ENCODE results near the gene ZNF678. TPM values are rescaled to one million over a fixed set of nuclear protein-coding genes. Genes with fewer than 3 reads are reported as not detected.

ZNF678 gene
- 4.7 and 6.0 TPM in 2 replicates for total RNA-seq

DNA sequence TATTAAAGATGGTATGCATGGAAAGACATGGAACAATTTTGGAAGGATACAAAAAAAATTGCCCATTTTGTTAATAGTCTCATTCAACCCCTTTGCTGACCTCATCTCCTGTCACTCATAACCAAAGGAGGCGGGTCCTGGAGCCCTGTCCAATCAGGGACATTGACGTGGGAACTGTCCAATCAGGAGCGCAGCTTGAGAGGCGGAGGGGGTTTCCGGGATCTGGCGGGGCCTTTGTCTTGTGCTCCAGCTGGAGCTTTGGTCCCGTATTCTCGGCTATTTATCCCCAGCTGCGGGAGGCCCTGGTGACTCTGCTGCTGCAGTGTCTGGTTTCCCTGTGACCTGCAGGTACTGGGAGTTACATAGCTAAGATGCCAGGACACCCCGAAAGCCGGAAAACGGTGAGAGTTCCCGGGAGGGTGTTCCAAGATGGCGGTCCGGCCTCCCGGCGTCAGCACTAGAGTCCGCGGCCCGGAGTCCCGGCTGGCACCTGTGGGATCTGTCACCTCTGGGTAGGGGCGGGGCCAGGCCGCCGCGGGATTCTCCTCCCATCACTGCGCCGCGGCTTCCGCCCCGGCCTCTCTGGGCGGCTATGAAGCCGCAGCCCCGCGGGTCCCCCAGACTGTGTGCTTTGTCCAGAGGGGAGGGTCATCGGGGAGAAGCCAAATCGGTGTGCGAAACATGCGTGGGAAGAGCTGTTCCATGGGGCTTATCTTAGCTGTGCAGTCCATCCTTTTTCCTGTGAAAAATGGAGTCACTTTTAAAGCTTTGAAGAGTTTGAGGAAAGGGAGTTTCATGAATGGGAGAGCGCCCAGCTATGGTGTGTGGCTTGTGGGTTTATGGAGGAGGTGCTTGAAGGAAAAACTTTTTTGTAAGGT, at the start of gene ZNF678:
Gene ZNF678, plus strand, starts transcription at position 233 of the 878 bp plus-strand sequence. CDS start 87,436 bp downstream, outside the sequence.
- H3K27me3 Mint-ChIP-seq, result peaks cover 23% of the 10 kb centered on the region
- peaks cover 15% of the 10 kb centered on the region for H3K36me3 Mint-ChIP-seq (ENCODE audit: low read depth)
- intact Hi-C loops (cut with micrococcal nuclease), result loop anchor here (1.0 kb wide), 2 partner anchors 21 to 165 kb away; no protein-coding TSS in a partner anchor
- H3K27ac Mint-ChIP-seq, result peak within 1 kb of the TSS; percentile 90
- peak; percentile 94 for DNase-seq
- H3K4me3 Mint-ChIP-seq, result peak within 1 kb of the TSS; percentile 95
- H3K9me3 Mint-ChIP-seq, result peaks cover 6% of the 10 kb centered on the region
- H3K4me1 Mint-ChIP-seq, result peaks cover 14% of the 10 kb centered on the region

GRCh38 chr1:227518876-227519275, 44.5 kb upstream of the ZNF678 start:
- Mint-ChIP-seq H3K9me3 (no peaks in the 10 kb centered on the region), H3K27ac (no peak overlapping the region), H3K4me1 (no peaks in the 10 kb centered on the region), H3K27me3 (peaks cover 2% of the 10 kb centered on the region), H3K4me3 (no peak overlapping the region), H3K36me3 (ENCODE audit: low read depth) (no peaks in the 10 kb centered on the region)
- intact Hi-C loops (cut with micrococcal nuclease), result no loop called here
- no peak for DNase-seq

- Mint-ChIP-seq H3K4me1 (no peaks in the 10 kb centered on the region), H3K27me3 (peaks cover 3% of the 10 kb centered on the region), H3K9me3 (peaks cover 4% of the 10 kb centered on the region), H3K4me3 (no peak overlapping the region), H3K27ac (no peak overlapping the region), H3K36me3 (ENCODE audit: low read depth) (no peaks in the 10 kb centered on the region)
- peak; percentile 38 for DNase-seq
- intact Hi-C loops (cut with micrococcal nuclease), result no loop called here
Measured at GRCh38 chr1:227521782-227522181, 41.6 kb upstream of the ZNF678 start.

GRCh38 chr1:227526524-227526923, 36.8 kb upstream of the ZNF678 start:
- intact Hi-C loops (cut with micrococcal nuclease), result no loop called here
- Mint-ChIP-seq H3K4me1 (no peaks in the 10 kb centered on the region), H3K9me3 (peaks cover 30% of the 10 kb centered on the region), H3K4me3 (no peak overlapping the region), H3K27ac (no peak overlapping the region), H3K27me3 (peaks cover 3% of the 10 kb centered on the region), H3K36me3 (ENCODE audit: low read depth) (no peaks in the 10 kb centered on the region)
- no peak for DNase-seq

DNA sequence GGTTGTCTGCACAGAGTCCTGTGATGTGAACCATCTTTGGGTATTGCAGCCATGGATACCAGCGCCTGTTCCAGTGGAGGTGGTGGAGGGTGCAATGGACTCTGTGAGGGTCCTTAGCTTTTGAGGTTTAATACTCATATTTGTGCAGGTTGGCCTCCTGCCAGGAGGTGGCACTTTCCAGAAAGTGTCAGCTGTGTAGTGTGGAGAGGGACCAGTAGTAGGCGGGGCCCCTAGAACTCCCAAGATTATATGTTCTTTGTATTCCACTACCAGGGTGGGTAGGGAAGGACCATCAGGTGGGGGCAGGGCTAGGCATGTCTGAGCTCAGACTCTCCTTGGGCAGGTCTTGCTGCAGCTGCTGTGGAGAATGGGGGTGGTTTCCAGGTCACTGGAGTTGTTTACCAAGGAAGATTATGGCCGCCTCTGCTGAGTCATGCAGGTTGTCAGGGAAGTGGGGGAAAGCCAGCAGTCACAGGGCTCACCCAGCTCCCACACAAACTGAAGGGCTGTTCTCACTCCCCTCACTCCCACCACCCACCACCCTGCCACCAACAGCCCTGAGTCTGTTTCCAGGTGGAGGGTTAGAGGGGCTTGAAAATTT, 31.2 kb upstream of the ZNF678 start:
- intact Hi-C loops (cut with micrococcal nuclease), result no loop called here
- H3K4me1 Mint-ChIP-seq, result no peaks in the 10 kb centered on the region
- peaks cover 3% of the 10 kb centered on the region for H3K27me3 Mint-ChIP-seq
- H3K4me3 Mint-ChIP-seq, result no peak overlapping the region
- DNase-seq, result no peak
- H3K9me3 Mint-ChIP-seq, result peaks cover 23% of the 10 kb centered on the region
- no peaks in the 10 kb centered on the region for H3K36me3 Mint-ChIP-seq (ENCODE audit: low read depth)
- no peak overlapping the region for H3K27ac Mint-ChIP-seq

DNA sequence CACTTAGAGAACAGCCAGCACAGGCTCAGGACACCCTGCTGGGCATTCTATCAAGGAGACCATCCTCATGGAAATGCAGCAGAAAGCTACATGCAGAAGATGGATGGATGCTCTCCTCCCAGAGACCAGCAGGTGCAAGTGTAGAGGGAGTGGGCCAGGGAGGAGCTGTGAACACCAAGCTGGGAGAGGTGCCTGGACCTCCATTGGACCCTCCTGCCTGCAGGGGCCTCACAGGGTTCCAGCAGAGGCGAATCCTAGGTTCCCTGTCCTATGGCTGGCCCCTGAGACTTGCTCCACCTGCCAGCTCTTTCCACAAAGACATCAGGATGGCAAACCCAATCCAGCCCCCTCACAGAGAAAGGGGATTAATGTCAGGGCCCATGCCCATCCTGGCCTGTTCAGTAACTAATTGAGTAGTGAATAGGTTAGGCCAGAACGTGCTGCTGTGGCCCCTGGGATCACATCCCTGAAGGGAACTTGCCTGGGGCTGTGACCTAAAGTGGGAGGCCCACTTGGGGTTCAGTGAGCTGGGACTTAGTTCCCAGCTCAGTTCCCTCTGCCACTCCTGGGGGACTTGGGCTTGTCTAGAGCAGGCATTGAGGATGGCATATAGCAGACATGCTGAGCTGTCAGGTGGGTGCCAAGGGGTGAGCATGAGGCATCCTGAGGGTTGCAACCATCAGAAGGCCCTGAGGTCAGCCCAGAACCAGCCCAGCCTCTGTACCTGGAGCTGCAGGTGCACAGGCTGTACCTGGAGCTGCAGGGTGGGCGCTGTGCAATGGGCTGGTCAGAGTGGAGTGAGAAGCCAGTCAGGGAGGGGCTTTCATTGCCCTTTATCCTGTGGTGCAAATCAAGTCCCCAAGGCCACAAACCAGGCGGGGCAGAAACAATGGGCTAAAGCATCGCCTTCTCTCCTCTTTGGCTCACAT, 22.9 kb upstream of the ZNF678 start:
- Mint-ChIP-seq H3K27me3 (peaks cover 7% of the 10 kb centered on the region), H3K27ac (no peak overlapping the region), H3K9me3 (no peaks in the 10 kb centered on the region), H3K36me3 (ENCODE audit: low read depth) (no peaks in the 10 kb centered on the region), H3K4me3 (no peak overlapping the region), H3K4me1 (peaks cover 5% of the 10 kb centered on the region)
- no peak for DNase-seq
- intact Hi-C loops (cut with micrococcal nuclease), result no loop called here

GRCh38 chr1:227541129-227541528, 22.2 kb upstream of the ZNF678 start:
- intact Hi-C loops (cut with micrococcal nuclease), result no loop called here
- H3K4me3 Mint-ChIP-seq, result peak overlapping the region; percentile 35
- no peak for DNase-seq

GRCh38 chr1:227541796-227542152, 21.6 kb upstream of the ZNF678 start:
- H3K27ac Mint-ChIP-seq, result no peak overlapping the region
- H3K4me3 Mint-ChIP-seq, result peak overlapping the region; percentile 48
- peaks cover 5% of the 10 kb centered on the region for H3K4me1 Mint-ChIP-seq
- intact Hi-C loops (cut with micrococcal nuclease), result loop anchor here (1.0 to 2.0 kb wide), 3 partner anchors 22 to 193 kb away; partner anchors contain the start of genes JMJD4, SNAP47 and ZNF678
- no peak for DNase-seq
- no peaks in the 10 kb centered on the region for H3K36me3 Mint-ChIP-seq (ENCODE audit: low read depth)
- H3K27me3 Mint-ChIP-seq, result peaks cover 5% of the 10 kb centered on the region
- H3K9me3 Mint-ChIP-seq, result no peaks in the 10 kb centered on the region

More at GRCh38 chr1:227541129-227541528, 22.2 kb upstream of the ZNF678 start:
- H3K36me3 Mint-ChIP-seq (ENCODE audit: low read depth), result no peaks in the 10 kb centered on the region
- H3K9me3 Mint-ChIP-seq, result no peaks in the 10 kb centered on the region
- peaks cover 5% of the 10 kb centered on the region for H3K4me1 Mint-ChIP-seq
- H3K27ac Mint-ChIP-seq, result no peak overlapping the region
- H3K27me3 Mint-ChIP-seq, result peaks cover 5% of the 10 kb centered on the region

DNA sequence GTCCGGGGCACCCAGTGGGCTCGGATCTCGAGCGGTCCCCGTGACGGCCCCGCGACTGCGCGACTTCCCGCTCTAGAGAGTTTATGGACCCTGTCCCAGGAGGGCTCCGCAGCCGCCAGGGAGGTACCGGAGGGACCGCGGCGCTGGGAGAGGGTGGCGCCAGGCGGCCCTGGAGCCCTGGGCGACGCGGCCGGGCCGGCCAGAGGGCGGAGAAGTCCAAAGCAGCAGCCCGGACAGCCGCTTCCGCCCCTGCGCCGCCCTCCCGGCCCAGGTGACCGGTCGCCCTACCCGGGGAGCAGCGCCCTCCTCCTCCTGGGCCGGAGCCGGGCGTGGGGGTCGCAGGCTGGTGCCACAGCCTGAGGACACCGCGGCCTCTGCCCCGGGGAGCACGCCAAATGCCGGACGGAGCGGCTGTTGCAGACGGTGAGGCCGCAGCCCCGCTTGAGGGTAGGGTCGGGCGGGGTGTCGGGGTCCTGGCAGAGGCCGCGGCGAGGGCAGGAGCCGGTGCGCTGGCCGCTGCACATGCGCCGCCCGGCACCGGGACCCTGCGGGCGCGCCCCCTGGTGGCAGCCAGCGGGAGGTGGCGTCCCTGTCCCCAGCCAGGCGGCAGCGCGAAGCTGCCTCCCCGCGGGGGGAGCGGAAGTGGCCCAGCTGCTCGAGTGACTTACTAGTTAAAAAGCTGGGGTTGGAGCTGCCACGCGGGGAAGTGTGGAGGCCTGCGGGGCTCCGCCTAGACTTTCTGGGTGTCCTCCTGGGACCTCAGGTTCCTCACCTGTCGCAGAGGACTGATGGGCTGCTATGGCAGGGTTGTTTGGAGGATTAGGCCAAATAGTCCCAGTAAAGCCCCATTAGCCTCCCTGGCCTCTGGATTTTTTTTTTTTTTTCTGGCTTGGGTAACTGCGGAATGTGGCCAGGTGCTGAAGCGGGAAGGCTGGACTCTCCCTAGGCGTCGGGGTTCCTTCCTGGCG, 20.9 kb upstream of the ZNF678 start:
- intact Hi-C loops (cut with micrococcal nuclease), result loop anchor here (1.0 to 2.0 kb wide), 3 partner anchors 21 to 192 kb away; partner anchors contain the start of genes JMJD4, SNAP47 and ZNF678
- Mint-ChIP-seq H3K36me3 (ENCODE audit: low read depth) (no peaks in the 10 kb centered on the region), H3K4me3 (peak overlapping the region; percentile 48), H3K4me1 (peaks cover 5% of the 10 kb centered on the region), H3K27me3 (peaks cover 5% of the 10 kb centered on the region), H3K9me3 (no peaks in the 10 kb centered on the region), H3K27ac (peak overlapping the region; percentile 67)
- peak; percentile 97 for DNase-seq

DNA sequence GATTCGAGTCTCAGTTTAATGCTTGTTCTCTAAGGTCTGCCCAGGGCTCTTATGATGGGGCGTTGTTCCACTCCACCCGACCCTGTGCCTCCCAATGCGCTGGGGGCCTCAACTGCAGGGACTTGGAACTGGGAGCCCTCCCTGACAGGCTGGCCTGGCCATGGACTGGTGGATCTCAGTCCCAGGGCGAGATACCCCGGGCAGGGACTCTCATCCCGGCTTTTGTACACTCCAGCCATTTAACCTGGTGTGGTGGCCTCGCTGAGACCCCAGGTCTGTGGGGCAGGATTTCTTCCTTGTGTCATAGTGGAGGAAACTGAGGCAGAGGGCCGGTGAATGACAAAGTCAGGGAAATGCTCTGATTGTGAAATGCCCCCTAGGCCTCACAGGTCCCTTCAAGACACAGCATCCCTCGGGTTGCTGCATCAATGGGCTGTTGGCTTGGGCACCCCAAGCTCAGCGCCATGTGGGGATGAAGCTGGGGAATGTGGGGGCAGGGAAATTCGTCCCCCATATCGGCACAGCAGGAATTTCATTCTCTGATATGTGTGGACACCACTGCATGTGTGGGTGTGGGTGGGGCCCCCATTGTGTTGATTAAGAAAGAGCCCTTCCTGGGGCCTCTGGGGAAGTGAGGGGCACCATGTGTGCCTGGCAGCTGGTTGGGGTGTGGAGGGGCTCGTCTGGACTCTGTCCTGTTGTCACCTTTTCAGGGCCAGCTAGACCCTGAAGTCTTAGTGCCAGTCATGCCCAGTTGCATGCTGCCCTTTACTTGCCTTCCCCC, 19.9 kb upstream of the ZNF678 start:
- no peak for DNase-seq
- intact Hi-C loops (cut with micrococcal nuclease), result loop anchor here (2.0 kb wide), 1 partner anchor 191 kb away; the partner anchor contains the start of genes JMJD4 and SNAP47
- peaks cover 5% of the 10 kb centered on the region for H3K27me3 Mint-ChIP-seq
- H3K4me1 Mint-ChIP-seq, result peaks cover 5% of the 10 kb centered on the region
- H3K9me3 Mint-ChIP-seq, result no peaks in the 10 kb centered on the region
- no peaks in the 10 kb centered on the region for H3K36me3 Mint-ChIP-seq (ENCODE audit: low read depth)
- peak overlapping the region; percentile 26 for H3K4me3 Mint-ChIP-seq
- H3K27ac Mint-ChIP-seq, result peak overlapping the region; percentile 67

- Mint-ChIP-seq H3K27me3 (peaks cover 3% of the 10 kb centered on the region), H3K9me3 (no peaks in the 10 kb centered on the region), H3K36me3 (ENCODE audit: low read depth) (no peaks in the 10 kb centered on the region), H3K4me1 (peaks cover 5% of the 10 kb centered on the region), H3K4me3 (no peak overlapping the region), H3K27ac (no peak overlapping the region)
- DNase-seq, result no peak
- intact Hi-C loops (cut with micrococcal nuclease), result no loop called here
Measured at GRCh38 chr1:227544067-227545050, 19.0 kb upstream of the ZNF678 start.
